Neural crest cell (in vitro differentiated cells): Measurements from ENCODE around the gene C1QTNF6. TPM values are rescaled to one million over a fixed set of nuclear protein-coding genes. Genes with fewer than 3 reads are reported as not detected.
A peak's percentile ranks its signal among the peaks of the same experiment; 100 is the strongest.

Source experiments
- DNase-seq: peaks from one replicate; pipeline ENCODE4 v3.0.0; 2021; ENCODE audit warnings: low read depth, mixed read lengths, low spot score
- H3K27ac Mint-ChIP-seq: one replicate; pipeline ENCODE4 v1.8.0; 2021; ENCODE audit warnings: mild to moderate bottlenecking, mixed read lengths; ENCODE audit not compliant: unreplicated experiment
- H3K27me3 Mint-ChIP-seq: 2 replicates; pipeline ENCODE4 v1.8.0; 2021; ENCODE audit warnings: low read depth, mild to moderate bottlenecking, mixed read lengths
- H3K36me3 Mint-ChIP-seq: 2 replicates; pipeline ENCODE4 v1.8.0; 2021; ENCODE audit warnings: low read depth, mild to moderate bottlenecking, mixed read lengths
- H3K4me1 Mint-ChIP-seq: 2 replicates; pipeline ENCODE4 v1.8.0; 2021; ENCODE audit warnings: mixed read lengths
- H3K4me3 Mint-ChIP-seq: one replicate; pipeline ENCODE4 v1.8.0; 2021; ENCODE audit warnings: mild to moderate bottlenecking, mixed read lengths
- H3K9me3 Mint-ChIP-seq: 2 replicates; pipeline ENCODE4 v1.8.0; 2021; ENCODE audit warnings: mixed read lengths
- CTCF ChIP-seq: fragments of 200-600 bp; sonication (generic); conservative IDR thresholded peaks from 2 replicates; pipeline ENCODE4 v1.5.0; 2021; ENCODE audit warnings: antibody characterized with exemption, mild to moderate bottlenecking
- total RNA-seq: library from RNA; stranded (reverse); gene quantifications from 2 replicates; pipeline ENCODE4 v1.2.1, GENCODE V29; 2021

The C1QTNF6 gene
- total RNA-seq, 1 donor from 2014 or later, result 13.6 TPM

- H3K36me3 Mint-ChIP-seq, result no peaks in the 10 kb centered on the region
- peaks cover 9% of the 10 kb centered on the region for H3K4me1 Mint-ChIP-seq
- H3K9me3 Mint-ChIP-seq, result no peaks in the 10 kb centered on the region
- no peak for DNase-seq
- no peaks in the 10 kb centered on the region for H3K27me3 Mint-ChIP-seq
- H3K27ac Mint-ChIP-seq, result no peak overlapping the region
- H3K4me3 Mint-ChIP-seq, result no peak overlapping the region
- TF ChIP-seq CTCF, result no peak
These were observed 40.7 kb downstream of the C1QTNF6 start for GRCh38 chr22:37147186-37147990.

- no peaks in the 10 kb centered on the region for H3K9me3 Mint-ChIP-seq
- no peaks in the 10 kb centered on the region for H3K36me3 Mint-ChIP-seq
- DNase-seq, result no peak
- H3K27me3 Mint-ChIP-seq, result no peaks in the 10 kb centered on the region
- TF ChIP-seq CTCF, result no peak
- H3K27ac Mint-ChIP-seq, result no peak overlapping the region
- H3K4me1 Mint-ChIP-seq, result peaks cover 9% of the 10 kb centered on the region
- H3K4me3 Mint-ChIP-seq, result no peak overlapping the region
These were observed 41.4 kb downstream of the C1QTNF6 start for GRCh38 chr22:37146507-37147180.

- H3K27me3 Mint-ChIP-seq, result no peaks in the 10 kb centered on the region
These were observed 42.0 kb downstream of the C1QTNF6 start for GRCh38 chr22:37146051-37146385.

GRCh38 chr22:37145180-37146050, 42.6 kb downstream of the C1QTNF6 start:
- no peaks in the 10 kb centered on the region for H3K36me3 Mint-ChIP-seq
- H3K27ac Mint-ChIP-seq, result peak overlapping the region; percentile 35
- no peak overlapping the region for H3K4me3 Mint-ChIP-seq
- H3K9me3 Mint-ChIP-seq, result no peaks in the 10 kb centered on the region
- H3K27me3 Mint-ChIP-seq, result no peaks in the 10 kb centered on the region
- H3K4me1 Mint-ChIP-seq, result peaks cover 9% of the 10 kb centered on the region
- TF ChIP-seq CTCF, result no peak
- no peak for DNase-seq

More at GRCh38 chr22:37146051-37146385, 42.0 kb downstream of the C1QTNF6 start:
- no peak overlapping the region for H3K4me3 Mint-ChIP-seq
- no peaks in the 10 kb centered on the region for H3K36me3 Mint-ChIP-seq
- no peak for DNase-seq
- peak overlapping the region; percentile 35 for H3K27ac Mint-ChIP-seq
- no peaks in the 10 kb centered on the region for H3K9me3 Mint-ChIP-seq
- TF ChIP-seq CTCF, result no peak
- H3K4me1 Mint-ChIP-seq, result peaks cover 9% of the 10 kb centered on the region

- no peak for TF ChIP-seq CTCF
- no peak overlapping the region for H3K27ac Mint-ChIP-seq
- H3K27me3 Mint-ChIP-seq, result no peaks in the 10 kb centered on the region
- H3K9me3 Mint-ChIP-seq, result no peaks in the 10 kb centered on the region
- H3K4me1 Mint-ChIP-seq, result peaks cover 4% of the 10 kb centered on the region
- no peak overlapping the region for H3K4me3 Mint-ChIP-seq
- H3K36me3 Mint-ChIP-seq, result no peaks in the 10 kb centered on the region
- no peak for DNase-seq
These were observed 43.9 kb downstream of the C1QTNF6 start for GRCh38 chr22:37144180-37144554.
